Loucy (cell line): ENCODE measurements around the gene THAP4.

Experiments
- EZH2phosphoT487 ChIP-seq: fragments of 200-600 bp; IDR thresholded peaks from 2 replicates; pipeline ENCODE4 v1.6.1; 2018; ENCODE audit warnings: antibody characterized with exemption, mild to moderate bottlenecking, moderate library complexity, borderline replicate concordance
- TF ChIP-seq, protein P1 (sequence below): fragments of 200-600 bp; sonication (generic); conservative IDR thresholded peaks from 2 replicates; pipeline ENCODE4 v1.5.1; 2014; ENCODE audit warnings: mild to moderate bottlenecking, antibody characterized with exemption, low read length

GRCh38 chr2:241560883-241561474, 76.0 kb downstream of the THAP4 start:
- TF ChIP-seq, protein P1, sequence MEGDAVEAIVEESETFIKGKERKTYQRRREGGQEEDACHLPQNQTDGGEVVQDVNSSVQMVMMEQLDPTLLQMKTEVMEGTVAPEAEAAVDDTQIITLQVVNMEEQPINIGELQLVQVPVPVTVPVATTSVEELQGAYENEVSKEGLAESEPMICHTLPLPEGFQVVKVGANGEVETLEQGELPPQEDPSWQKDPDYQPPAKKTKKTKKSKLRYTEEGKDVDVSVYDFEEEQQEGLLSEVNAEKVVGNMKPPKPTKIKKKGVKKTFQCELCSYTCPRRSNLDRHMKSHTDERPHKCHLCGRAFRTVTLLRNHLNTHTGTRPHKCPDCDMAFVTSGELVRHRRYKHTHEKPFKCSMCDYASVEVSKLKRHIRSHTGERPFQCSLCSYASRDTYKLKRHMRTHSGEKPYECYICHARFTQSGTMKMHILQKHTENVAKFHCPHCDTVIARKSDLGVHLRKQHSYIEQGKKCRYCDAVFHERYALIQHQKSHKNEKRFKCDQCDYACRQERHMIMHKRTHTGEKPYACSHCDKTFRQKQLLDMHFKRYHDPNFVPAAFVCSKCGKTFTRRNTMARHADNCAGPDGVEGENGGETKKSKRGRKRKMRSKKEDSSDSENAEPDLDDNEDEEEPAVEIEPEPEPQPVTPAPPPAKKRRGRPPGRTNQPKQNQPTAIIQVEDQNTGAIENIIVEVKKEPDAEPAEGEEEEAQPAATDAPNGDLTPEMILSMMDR: no peak
- TF ChIP-seq EZH2phosphoT487: no peak
